Lower leg skin (tissue), 3 donors: ENCODE measurements around the gene PARP6.

ENCODE experiments used
- POLR2A ChIP-seq, 2 donors: fragments of 450-650 bp; IDR thresholded peaks; one replicate each; pipeline ENCODE4 v1.6.1; 2016 to 2017; ENCODE audit warnings: antibody characterized with exemption in 2 of 2, mild to moderate bottlenecking in 1 of 2, moderate library complexity in 1 of 2
- TF ChIP-seq, protein P1 (sequence below), 3 donors: fragments of 450-650 bp; IDR thresholded peaks; one replicate each; pipeline ENCODE4 v1.5.1; 2016; ENCODE audit warnings: antibody characterized with exemption in 3 of 3, mild to moderate bottlenecking in 3 of 3, moderate library complexity in 2 of 3

DNA sequence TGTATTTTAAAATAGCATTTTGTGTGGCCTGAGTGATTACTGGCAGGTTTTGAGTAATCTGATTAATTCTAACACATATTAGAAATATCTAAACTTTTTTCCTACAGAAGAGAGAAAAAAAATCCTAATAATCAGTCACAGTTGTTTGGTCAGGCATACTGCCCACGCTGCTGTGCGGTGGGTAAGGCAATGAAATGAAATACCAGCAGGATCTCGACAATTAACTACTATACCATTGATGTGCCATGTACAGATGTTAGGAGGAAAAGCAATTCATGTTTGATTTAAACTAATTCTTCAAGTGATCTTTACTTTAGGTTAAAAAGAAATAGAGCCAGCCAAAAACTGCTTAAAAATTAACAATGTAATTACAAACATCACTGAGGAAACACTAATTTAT, 79.9 kb downstream of the PARP6 start:
- TF ChIP-seq, protein P1, sequence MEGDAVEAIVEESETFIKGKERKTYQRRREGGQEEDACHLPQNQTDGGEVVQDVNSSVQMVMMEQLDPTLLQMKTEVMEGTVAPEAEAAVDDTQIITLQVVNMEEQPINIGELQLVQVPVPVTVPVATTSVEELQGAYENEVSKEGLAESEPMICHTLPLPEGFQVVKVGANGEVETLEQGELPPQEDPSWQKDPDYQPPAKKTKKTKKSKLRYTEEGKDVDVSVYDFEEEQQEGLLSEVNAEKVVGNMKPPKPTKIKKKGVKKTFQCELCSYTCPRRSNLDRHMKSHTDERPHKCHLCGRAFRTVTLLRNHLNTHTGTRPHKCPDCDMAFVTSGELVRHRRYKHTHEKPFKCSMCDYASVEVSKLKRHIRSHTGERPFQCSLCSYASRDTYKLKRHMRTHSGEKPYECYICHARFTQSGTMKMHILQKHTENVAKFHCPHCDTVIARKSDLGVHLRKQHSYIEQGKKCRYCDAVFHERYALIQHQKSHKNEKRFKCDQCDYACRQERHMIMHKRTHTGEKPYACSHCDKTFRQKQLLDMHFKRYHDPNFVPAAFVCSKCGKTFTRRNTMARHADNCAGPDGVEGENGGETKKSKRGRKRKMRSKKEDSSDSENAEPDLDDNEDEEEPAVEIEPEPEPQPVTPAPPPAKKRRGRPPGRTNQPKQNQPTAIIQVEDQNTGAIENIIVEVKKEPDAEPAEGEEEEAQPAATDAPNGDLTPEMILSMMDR (IDR thresholded peaks at IDR 0.05) = no peak
- no peak for TF ChIP-seq POLR2A (IDR thresholded peaks at IDR 0.05)
